Epidermal melanocyte (primary cell): ENCODE results near the gene SH3RF3.
A peak's percentile ranks its signal among the peaks of the same experiment; 100 is the strongest.
"Not testable (repeated sequence)": the region's sequence is repeated elsewhere in the genome, so short reads cannot be mapped to it uniquely, and the experiment has no call there.

Experiments
- DNase-seq: peaks from one replicate; pipeline ENCODE4 v3.0.0; 2011; ENCODE audit warnings: low spot score; ENCODE audit not compliant: insufficient read length

Gene SH3RF3

DNA sequence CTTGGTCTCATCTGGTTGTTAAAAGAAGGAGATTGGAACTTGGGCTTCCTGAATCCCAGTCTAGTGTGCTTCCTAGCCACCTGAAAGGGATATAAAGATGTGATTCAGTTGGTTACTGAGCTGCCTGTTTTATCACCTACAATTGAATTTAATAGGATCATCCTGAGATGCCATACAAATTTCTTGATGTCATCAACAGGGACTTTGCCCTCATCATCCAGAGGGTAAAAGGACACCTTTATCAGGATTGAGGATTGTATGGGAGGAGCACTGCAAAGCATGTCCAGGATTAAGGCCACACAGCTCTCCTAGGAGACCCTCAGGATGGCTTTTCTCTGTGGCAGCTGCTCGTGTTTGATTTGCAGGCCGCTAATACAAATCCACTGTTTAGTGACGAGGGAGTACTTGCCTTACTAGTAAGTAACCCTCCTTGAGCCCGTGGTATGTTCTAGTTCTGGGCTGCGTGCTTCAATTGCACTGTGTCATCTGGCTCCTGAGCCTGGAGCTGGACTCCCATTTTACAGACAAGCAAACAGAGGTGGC, 28.6 kb downstream of the SH3RF3 start:
- DNase-seq, result no peak

DNA sequence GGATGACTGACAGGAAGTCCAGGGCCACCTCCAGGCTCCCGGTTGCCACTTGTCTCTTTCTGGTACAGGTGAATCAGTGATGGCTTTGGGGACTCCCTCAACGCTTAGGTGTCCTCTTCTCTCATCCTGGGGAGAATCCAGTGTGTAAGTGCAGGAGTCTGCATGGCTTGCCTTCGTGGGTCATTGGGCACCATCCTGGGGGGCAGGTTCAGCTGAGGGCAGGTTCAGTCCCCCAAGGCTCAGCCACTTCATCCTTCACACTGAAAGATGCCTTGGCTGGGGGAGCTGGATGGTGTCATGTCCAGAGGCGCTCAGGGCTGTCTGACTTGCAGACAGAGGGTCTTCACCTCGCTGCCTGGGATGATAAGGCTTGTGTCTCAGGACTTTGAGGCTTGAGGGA, 29.2 kb downstream of the SH3RF3 start:
- DNase-seq, result no peak

DNA sequence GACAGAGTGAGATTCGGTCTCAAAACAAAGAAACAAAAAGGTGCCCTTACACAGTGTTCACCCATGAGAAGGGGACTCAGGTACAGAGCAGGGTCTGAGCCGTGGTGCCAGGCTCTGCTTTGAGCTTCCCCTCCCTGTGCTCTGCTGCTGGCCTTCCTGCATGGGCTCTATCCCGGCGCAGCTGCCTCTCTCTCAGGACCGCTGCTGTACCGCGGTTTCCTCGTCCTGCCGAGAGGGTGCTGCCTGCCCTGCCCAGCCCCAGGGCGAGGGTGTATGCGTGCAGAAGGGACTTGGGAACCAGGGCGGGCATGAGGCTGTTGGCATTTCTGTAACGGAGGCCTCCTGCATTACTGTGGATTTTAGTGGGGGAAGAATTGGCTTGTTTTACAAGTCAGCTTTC, 30.1 kb downstream of the SH3RF3 start:
- DNase-seq, result no peak

DNA sequence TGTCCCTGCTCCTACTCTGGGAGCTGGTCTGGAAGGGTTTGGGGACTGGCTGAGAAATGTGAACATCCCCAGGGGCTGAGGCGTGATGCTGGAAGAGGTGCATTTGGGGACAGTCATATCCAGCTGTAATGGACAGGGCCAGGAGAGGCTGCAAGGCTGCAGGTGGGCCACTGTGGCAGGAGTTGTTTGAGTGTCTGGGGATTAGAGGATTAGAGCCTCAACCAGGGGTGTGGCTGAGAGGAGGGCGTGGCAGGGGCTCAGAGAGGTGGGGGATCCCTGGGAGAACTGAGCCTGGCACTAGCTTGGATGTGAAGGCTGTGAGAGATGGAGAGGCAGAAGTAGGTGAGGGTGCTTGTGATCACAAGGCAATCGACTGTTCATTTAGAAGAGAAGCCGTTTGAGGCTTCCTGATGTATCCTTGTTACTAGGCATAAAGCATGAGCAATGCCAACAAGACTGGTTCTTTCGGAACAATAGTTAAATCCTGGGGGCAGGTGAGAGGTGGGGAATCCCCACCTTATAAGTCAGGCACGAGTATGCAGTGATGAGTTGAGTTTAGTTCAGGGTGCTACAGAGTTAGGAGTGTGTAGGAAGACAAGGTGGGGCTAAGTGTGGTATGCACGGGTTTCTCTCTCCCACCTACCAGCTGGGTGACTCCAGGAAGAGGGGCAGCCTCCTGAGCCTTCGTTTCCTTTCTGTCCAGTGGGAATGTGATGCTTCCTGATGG, 31.9 kb downstream of the SH3RF3 start:
- no peak for DNase-seq

DNA sequence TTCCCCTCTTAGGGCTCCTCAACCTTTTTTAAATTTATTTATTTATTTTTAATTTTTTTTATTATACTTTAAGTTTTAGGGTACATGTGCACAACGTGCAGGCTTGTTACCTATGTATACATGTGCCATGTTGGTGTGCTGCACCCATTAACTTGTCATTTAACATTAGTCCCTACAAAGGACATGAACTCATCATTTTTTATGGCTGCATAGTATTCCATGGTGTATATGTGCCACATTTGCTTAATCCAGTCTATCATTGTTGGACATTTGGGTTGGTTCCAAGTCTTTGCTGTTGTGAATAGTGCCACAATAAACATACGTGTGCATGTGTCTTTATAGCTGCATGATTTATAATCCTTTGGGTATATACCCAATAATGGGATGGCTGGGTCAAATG, 33.4 kb downstream of the SH3RF3 start:
- not testable (repeated sequence) for DNase-seq

DNA sequence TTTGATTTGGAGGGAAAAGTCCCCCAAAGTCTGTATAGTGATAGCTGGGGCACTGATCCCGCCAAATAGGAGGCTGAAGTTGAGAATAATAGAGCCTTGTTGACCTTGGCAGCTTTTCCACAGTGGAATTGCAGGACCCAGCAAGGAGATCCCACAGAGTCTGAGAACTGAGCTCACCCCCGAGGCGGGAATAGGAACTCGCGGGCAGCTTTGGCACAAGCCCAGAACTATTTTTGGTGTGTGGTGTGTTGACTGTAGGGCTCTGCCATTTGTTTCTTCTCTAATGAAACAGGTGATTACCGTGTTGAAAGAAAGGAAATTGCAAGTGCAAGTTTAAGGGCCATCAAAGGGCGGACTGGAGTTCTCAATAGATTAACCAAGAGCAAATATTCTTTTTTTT, 34.0 kb downstream of the SH3RF3 start:
- no peak for DNase-seq

DNA sequence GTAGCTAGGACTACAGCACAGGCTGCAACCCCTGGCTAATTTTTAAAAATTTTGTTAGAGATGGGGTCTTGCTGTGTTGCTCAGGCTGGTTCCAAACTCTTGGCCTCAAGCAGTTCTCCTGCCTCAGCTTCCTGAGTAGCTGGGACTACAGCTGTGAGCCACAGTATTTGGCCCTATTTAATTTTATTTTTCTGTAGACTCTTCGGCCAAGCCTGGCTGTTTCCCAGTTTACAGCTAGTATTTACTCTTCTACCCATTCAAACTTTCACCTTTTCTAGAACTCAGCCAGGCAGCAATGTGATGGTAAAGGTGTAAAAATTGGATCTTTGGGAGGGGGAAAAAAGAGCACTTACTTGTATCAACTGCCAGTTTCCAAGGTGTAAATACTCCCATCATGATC, 35.3 kb downstream of the SH3RF3 start:
- no peak for DNase-seq

DNA sequence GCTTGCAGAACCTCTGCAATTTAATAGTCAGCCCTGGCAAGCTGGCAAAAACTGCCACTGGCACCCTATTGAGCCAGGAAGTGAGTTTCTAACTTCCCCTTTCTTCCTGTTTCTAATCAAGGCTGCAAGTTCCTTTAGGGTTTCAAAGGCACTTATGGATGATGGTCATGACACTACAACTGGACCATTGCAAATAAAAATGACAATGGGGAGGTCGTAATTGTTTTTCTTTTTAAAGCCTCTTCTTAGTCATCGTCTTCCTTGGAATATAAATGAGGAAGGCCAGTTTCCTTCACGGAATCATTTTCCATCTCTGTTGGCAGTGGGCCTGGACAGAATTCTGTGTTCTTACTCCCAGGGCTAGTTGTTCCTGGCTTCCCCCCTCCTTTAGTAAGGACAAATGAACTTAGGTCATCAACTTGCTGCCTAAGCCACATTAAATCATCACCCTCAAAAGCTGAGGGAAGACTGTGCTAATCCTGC, 35.8 kb downstream of the SH3RF3 start:
- no peak for DNase-seq

DNA sequence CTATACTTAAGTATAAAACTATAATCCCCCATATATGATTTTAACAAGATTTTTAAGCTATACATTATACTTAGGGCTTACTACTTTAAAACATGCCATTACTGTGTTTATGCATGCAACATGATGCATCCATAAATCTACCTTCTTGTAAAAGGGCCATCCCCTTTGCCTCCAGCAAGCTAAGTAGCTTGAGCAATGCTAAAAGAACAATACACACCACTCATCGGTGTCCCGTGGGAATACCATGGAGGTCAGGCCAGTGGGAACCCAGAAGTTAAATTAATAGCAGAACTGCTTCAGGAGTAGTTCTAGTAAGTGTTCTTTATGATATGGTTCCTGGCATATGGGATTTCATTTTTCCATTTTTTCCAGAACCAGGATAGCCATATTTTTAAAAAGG, 37.8 kb downstream of the SH3RF3 start:
- no peak for DNase-seq

DNA sequence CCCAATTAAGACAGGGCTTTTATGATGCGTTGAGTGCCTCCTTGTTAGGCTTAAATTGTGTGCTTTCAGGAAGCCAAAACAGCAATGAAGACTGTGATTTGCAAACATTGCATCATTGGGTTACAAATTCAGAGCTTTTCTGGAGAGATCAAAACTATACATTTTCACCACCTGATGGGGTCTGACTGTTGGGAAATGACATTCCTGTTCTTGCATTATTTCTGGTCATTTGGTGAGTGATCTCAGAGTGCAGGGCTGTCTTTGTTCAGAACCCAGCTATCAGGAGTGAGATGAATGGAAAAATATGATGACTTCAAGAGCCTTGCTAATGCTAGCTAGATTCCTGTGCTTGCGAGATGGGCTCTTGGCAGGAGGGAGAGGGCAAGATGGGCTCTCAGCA, 39.1 kb downstream of the SH3RF3 start:
- DNase-seq, result no peak

DNA sequence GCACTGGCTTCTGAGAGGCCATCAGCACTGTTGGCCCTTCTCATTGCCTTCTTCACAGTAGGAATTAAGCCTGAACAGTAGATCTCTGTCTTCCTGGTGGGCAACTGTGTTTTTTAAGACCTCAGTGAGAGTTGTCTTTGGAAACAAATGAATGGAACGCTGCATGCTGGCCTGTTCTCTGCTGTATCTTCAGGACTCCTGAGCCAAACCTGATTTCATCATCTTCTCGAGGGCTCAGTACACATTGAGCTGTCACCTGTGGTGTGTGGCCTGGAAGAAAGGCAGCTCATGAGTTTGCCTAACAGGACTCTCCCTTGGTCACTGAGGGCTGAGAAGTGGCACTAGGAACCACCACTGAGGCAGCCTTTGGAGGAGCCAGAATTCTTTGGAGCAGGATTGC, 39.7 kb downstream of the SH3RF3 start:
- DNase-seq, result no peak

DNA sequence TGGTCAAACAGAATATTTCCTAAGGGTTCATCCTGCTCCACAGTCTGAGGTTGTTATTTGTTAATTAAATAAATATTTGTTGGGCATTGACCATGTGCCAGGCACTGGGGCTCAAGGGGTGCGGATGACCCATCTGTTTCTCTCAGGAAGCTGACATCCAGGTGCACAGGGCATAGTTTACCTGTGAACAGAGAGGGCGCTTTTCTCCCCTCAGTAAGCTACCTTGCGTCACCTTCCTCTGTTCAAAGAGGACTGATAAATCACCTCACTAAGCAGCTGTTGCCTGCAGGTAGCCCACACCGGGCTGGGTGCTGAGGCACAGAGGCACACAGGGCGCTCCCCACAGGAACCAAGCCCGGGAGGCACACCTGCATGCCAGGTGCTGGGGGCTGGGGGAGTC, 41.6 kb downstream of the SH3RF3 start:
- no peak for DNase-seq

DNA sequence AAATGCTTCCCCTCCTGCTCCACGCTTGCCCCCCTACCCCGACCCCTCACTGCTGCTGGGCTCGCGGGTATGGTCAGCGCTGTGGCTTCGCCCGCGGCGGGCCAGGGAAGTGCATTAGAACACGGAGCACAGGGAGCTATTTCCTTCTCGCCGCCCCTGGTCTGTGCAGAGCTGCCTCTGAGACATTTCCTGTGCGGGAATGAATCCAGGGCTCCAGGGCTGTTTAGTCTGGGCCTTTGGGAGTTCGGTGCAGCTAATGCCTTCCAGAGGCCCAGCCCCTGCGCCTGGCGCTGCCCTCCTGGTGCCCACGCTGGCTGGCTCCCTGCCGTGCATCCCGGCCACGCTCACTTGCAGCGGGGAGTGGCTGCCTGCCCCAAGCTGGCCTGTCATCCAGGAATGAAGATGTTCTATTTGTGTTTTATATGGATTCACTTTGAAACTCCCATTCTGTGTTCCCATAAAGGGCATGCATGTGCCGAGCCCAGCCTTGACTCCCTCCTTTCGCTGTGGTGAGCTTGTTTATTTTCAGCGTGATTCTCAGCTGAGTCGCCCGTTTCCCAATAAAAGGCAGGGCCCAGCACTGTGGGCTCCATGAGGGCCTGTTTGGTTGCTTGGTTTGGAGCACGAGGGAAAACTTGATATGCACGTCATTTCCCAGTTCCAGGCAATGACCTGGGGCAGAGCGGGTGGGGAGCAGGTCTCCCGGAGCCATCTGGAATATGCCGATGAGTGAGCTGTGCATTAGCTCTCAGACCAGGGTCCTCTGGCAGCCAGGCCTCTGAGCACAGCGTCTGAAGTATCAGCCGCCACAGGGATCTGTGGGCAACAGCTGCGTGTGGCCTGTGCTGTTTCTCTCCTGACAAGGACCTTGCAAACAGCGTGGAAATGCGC, 42.7 kb downstream of the SH3RF3 start:
- no peak for DNase-seq

DNA sequence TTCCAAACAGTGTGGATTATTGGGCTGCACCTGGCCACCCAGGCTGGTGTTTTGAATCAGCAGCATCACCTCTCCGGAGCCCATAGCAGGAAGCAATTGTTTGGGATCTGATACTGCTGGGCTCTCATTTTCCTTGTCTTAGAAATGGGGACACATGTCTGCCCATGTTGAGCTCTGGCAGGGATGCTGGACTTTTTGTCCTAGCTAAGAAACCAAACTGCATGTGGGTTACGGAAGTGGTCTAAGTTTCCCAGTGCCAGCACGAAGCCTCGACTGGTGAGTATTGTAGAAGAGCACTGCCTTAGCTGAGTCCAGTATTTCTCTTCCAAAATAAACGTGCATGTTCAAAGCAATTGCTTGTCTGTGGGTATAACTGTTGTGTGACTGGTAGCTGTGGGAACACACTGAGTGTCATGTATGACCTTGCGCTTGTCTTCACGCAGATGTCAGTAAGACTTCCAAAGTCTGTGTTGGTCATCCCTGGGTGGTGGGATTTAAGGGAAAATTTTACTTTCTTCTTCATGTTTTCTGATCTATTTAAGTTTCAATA, 43.6 kb downstream of the SH3RF3 start:
- DNase-seq, result no peak

DNA sequence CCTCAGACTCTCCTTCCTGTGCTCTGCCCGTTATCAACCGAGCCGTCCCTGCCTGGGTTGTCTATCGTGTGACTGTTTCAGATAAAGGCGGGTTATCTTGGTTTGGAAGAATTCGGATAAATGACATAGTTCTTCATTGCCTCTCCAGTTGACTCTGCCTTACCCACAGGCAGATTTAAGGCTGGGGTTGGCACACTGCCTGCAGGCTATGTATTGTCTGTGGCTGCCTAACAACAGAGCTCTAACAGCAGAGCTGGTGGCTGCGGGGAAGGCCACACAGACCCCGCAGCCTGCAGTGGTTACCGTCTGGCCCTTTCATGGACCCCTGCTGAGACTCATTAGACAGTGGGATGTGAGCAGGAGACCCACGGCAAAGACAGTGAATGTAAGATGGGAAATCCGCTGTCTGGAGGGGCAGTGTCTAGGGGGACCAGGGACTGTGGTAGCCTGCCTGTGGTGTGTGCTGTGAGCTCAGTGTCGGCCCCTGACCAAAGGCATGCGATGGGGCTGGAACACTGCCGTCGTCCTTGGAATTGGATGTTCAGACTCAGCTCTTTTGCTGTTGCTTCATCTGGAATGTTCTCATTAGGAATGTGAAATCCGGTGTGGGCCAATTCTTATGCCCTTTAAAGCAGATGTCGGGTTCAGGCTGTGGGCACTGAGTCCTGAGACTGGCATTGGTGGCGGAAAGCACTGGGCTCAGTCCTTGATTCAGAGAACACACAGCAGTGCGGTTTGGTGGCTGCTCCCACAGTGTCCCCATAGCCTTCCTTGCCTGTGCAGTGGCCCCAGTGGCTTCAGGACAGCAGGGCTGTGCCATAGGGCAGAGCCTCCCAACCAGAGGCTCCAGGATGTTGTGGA, 44.5 kb downstream of the SH3RF3 start:
- DNase-seq, result peak; percentile 28

DNA sequence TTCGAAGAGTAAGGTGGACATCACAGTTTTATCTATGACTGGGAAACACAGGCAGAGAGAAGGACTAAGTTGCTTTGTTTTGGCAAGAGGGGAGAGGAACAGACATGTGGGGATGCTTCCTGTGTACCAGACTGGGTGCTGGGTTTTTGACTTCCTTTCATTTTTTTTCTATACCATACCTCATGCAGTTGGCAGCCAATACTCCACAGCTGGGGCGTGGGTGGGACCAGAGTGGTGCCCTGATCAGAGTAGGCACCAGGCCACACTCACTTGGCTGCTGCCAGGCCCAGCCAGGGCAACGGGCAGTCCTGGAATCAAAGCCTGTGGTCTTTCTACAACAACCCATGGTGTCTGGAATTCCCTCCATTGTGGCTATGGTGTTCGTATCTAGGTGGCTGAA, 45.2 kb downstream of the SH3RF3 start:
- no peak for DNase-seq

DNA sequence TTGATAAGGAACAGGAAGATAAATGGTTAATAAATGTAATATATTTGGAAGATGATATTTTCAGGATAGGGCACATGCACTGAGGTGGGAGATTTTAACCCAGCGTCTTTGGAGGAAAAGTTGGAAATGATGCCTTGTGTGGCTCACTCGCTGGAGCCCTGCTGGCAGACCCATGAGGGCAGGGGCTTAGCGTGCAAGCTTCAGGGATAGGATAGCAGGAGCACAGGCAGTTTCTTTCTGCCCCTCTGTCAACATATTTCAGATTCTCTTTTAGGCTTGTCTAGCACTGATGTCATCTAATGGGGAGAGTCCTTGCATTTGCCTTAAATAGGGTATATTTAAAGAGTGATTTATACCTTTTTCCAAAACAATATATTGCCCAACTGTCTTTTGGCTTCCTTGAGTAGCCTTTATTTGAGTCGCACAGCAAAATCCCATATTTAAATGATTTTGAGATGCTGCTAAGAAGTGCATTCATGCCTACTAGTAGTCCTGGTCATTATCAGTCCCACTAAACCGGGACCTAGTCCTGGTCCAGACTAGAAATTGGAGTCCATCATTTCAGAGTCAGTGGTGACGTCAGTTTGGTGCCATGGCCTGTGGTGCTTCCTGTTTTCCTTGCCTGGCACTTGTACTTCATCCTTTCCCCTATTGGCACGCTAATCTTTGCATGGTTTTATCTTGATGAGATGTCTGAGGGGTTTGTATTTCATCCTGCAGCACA, 45.8 kb downstream of the SH3RF3 start:
- DNase-seq, result no peak

DNA sequence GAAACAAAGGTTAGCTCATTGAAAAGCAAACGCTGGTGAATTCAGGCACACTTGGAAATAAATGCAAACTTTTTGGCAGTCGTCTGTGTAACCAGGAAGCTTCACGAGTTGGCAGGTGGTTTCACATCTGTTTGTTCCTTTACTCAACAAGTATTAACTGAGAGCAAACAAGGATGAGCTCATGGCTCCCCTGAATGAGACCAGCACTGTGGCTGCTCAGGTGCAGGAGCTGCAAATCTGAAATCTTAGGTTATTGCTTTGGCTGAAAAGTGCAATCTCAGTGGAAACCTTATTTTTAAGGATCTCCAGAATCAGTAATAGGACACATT, 46.3 kb downstream of the SH3RF3 start:
- no peak for DNase-seq

DNA sequence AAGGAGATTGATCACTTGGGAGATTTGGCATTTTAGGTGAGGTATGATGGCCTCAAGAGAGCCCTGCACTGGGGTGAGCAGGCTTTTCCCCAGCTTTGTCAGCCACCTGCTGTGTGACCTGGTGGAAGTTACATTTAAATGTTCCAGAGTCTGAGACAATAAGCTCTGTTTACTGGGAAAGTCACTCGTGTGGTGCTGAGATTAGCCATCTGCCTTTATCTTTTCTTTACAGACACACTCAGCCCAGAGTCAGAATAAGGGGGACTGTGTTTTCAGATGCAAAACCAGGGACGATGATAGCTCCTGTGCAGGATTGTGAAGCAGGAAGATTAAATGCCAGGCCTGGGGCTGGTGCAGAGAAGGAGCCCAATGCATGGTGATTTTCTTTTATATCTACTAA, 47.9 kb downstream of the SH3RF3 start:
- no peak for DNase-seq

DNA sequence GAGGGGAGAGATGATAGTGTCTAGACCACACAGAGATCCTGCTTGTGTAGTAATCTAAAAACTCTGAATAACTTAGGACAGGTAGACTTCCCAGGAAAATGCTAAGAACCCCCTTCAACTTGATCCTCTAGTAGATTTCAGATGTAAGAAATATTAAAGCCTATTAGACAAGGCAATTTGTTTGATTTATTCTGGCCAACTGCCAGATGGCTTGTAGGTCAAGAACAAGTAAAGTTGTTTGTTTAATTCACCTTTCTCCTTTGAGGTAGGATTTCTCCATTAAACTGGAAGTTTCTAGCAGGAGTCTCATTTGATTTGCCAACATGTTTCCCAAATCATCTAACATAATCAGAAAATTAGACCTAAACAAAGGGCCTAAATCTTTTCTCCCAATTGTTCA, 48.6 kb downstream of the SH3RF3 start:
- no peak for DNase-seq

DNA sequence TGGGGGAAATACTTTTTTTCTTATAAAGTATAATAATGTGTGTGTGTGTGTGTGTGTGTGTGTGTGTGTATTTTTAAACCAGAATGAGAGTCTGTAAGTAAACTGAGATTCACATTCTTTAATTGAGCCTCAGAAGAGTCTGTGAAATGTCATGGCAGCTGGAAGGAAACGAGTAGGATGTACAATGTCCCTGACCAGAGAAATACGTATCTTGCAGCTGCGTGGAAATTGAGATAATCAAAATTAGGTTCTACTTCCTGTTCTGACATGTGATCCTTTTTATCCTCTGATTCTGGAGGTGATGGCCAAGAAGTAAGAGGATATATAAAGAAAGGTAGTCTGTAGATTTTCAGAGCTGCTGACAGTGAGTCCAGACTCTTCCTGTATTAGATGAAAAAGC, 50.0 kb downstream of the SH3RF3 start:
- no peak for DNase-seq
